Esophagus muscularis mucosa (tissue), 4 donors: ENCODE measurements around the gene FYB1. TPM values are rescaled to one million over a fixed set of nuclear protein-coding genes. Genes with fewer than 3 reads are reported as not detected.

ENCODE experiments used
- DNase-seq: peaks from one replicate; pipeline ENCODE4 v3.0.0-alpha.2; 2017; ENCODE audit errors: extremely low spot score
- H3K27ac ChIP-seq, 4 donors: fragments of 200-600 bp; sonication (generic); replicated peaks in 1 of 4; 1 replicate in 3 of 4; 2 replicates in 1 of 4; pipeline ENCODE4 v1.5.1; 2016 to 2019; ENCODE audit warnings: mild to moderate bottlenecking in 1 of 4
- H3K27me3 ChIP-seq, 4 donors: fragments of 200-600 bp; sonication (generic); one replicate each; pipeline versions ENCODE4 v1.5.1 to v1.6.0; 2016 to 2019
- H3K36me3 ChIP-seq, 4 donors: fragments of 200-600 bp; sonication (generic); one replicate each; pipeline ENCODE4 v1.5.1; 2016 to 2019
- H3K4me1 ChIP-seq, 4 donors: fragments of 200-600 bp; sonication (generic); one replicate each; pipeline ENCODE4 v1.5.1; 2016 to 2019
- H3K4me3 ChIP-seq, 4 donors: fragments of 200-600 bp; sonication (generic); 1 replicate in 2 of 4; 2 replicates in 2 of 4; pipeline ENCODE4 v1.5.1; 2016 to 2019; ENCODE audit warnings: mild to moderate bottlenecking in 4 of 4, moderate library complexity in 1 of 4
- H3K9me3 ChIP-seq, 4 donors: fragments of 200-600 bp; sonication (generic); 1 replicate in 3 of 4; 2 replicates in 1 of 4; pipeline ENCODE4 v1.5.1; 2016 to 2019
- CTCF ChIP-seq, 3 experiments: fragments of 200-600 bp in 2 of 3; fragments of 450-650 bp in 1 of 3; sonication (generic) in 2 of 3; IDR thresholded peaks; one replicate each; pipeline ENCODE4 v1.5.1; 2017 to 2019; ENCODE audit warnings: antibody characterized with exemption in 3 of 3, mild to moderate bottlenecking in 2 of 3, moderate library complexity in 1 of 3
- EP300 ChIP-seq: sonication (generic); formaldehyde crosslinking; IDR thresholded peaks from one replicate; pipeline ENCODE4 v1.6.1; 2017; ENCODE audit warnings: antibody characterized with exemption
- POLR2A ChIP-seq: fragments of 450-650 bp; IDR thresholded peaks from one replicate; pipeline ENCODE4 v1.6.1; 2017; ENCODE audit warnings: antibody characterized with exemption, moderate library complexity, mild to moderate bottlenecking, low read depth
- POLR2AphosphoS5 ChIP-seq, 2 donors: sonication (generic); formaldehyde crosslinking; IDR thresholded peaks; one replicate each; pipeline ENCODE4 v1.6.1; 2017; ENCODE audit warnings: antibody characterized with exemption in 2 of 2
- WGBS: methylation state at CpG from one replicate; pipeline ENCODE4 v1.1.5; 2018; 5-methylcytosine and 5-hydroxymethylcytosine counted together
- intact Hi-C: fragments of 100-400 bp; cut with DNase I; formaldehyde crosslinking; loops from one replicate; pipeline ENCODE4 v1.15.1; 2023
- total RNA-seq, 4 donors: library from RNA; depleted of rRNA; stranded (reverse); fragments of >200 nt; gene quantifications; one replicate each; pipeline versions ENCODE4 v1.1.0 to v1.2.1, GENCODE V29; 2016

FYB1 gene
- total RNA-seq, 4 donors from 2014 or later: 3.2 to 12.9 (median 3.9) TPM

GRCh38 chr5:39207345-39208045 is 11.9 kb downstream of the FYB1 start:
- intact Hi-C loops: no loop called here
- no peak for DNase-seq
- H3K4me1 ChIP-seq: no peaks in the 10 kb centered on the region
- no peaks in the 10 kb centered on the region for H3K27me3 ChIP-seq
- H3K9me3 ChIP-seq: no peaks in the 10 kb centered on the region
- no peak overlapping the region for H3K27ac ChIP-seq
- H3K36me3 ChIP-seq: no peaks in the 10 kb centered on the region
- no peak overlapping the region for H3K4me3 ChIP-seq
- no peak for TF ChIP-seq EP300
- TF ChIP-seq POLR2AphosphoS5 (IDR thresholded peaks at IDR 0.05): no peak
- no peak for TF ChIP-seq POLR2A
- no peak for TF ChIP-seq CTCF (IDR thresholded peaks at IDR 0.05)
- WGBS: 50% methylated on average over 5 of the region's 5 CpGs

GRCh38 chr5:39206630-39207321 is 12.6 kb downstream of the FYB1 start:
- Histone ChIP-seq H3K36me3 (no peaks in the 10 kb centered on the region), H3K9me3 (no peaks in the 10 kb centered on the region), H3K4me3 (no peak overlapping the region), H3K4me1 (no peaks in the 10 kb centered on the region), H3K27ac (no peak overlapping the region), H3K27me3 (no peaks in the 10 kb centered on the region)
- intact Hi-C loops: no loop called here
- 81% methylated on average over 3 of the region's 3 CpGs for WGBS
- TF ChIP-seq CTCF (IDR thresholded peaks at IDR 0.05): no peak
- TF ChIP-seq EP300: no peak
- TF ChIP-seq POLR2A: no peak
- TF ChIP-seq POLR2AphosphoS5 (IDR thresholded peaks at IDR 0.05): no peak
- no peak for DNase-seq

- Histone ChIP-seq H3K27ac (no peak overlapping the region), H3K27me3 (no peaks in the 10 kb centered on the region), H3K36me3 (no peaks in the 10 kb centered on the region), H3K9me3 (no peaks in the 10 kb centered on the region), H3K4me3 (no peak overlapping the region), H3K4me1 (no peaks in the 10 kb centered on the region)
- 76% methylated on average over 3 of the region's 3 CpGs for WGBS
- TF ChIP-seq POLR2A (no peak), POLR2AphosphoS5 (IDR thresholded peaks at IDR 0.05) (no peak), EP300 (no peak), CTCF (IDR thresholded peaks at IDR 0.05) (no peak)
- no peak for DNase-seq
- intact Hi-C loops: no loop called here
Measured at GRCh38 chr5:39205550-39205949, 13.8 kb downstream of the FYB1 start.

GRCh38 chr5:39203951-39204350 is 15.4 kb downstream of the FYB1 start:
- Histone ChIP-seq H3K36me3 (no peaks in the 10 kb centered on the region), H3K9me3 (no peaks in the 10 kb centered on the region), H3K27me3 (no peaks in the 10 kb centered on the region), H3K27ac (no peak overlapping the region), H3K4me1 (no peaks in the 10 kb centered on the region), H3K4me3 (no peak overlapping the region)
- intact Hi-C loops: no loop called here
- 96% methylated on average over 1 of the region's 1 CpG for WGBS
- TF ChIP-seq EP300: no peak
- no peak for TF ChIP-seq POLR2A
- no peak for TF ChIP-seq POLR2AphosphoS5 (IDR thresholded peaks at IDR 0.05)
- TF ChIP-seq CTCF (IDR thresholded peaks at IDR 0.05): no peak
- DNase-seq: peak; percentile 57
